ENCODE data around the gene PHF14.

DNA sequence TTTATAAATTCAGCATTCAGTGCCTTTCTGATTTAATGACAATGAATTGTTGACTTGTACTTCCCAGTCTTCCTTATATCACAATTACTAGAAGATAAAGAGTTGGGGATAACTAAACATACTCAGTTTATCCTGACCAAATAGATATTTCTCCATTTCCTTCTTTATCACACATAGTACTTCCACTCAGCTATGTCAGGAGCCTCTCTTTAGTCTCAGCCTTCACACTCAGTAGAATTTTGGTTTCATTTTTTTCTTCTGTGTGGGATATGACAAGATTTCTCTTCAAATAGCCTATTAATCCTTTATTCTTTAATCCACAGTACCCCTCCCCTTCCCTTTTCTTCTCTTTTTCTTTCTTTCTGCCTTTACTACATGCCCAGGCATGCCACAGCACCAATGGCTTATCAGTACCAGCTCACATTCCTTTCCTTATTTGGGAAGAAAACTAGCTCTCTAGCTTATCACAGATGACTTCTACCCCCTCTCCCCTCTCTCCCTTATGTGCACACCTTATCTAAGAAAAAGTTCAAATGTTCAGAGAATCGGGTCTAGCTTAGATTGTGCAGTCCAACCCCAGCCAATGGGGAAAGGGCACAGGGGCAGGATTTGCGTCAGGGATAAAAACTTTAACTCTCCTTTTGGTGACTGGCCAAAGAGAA is 109.0 kb downstream of the PHF14 start:
- TF ChIP-seq, protein P1, sequence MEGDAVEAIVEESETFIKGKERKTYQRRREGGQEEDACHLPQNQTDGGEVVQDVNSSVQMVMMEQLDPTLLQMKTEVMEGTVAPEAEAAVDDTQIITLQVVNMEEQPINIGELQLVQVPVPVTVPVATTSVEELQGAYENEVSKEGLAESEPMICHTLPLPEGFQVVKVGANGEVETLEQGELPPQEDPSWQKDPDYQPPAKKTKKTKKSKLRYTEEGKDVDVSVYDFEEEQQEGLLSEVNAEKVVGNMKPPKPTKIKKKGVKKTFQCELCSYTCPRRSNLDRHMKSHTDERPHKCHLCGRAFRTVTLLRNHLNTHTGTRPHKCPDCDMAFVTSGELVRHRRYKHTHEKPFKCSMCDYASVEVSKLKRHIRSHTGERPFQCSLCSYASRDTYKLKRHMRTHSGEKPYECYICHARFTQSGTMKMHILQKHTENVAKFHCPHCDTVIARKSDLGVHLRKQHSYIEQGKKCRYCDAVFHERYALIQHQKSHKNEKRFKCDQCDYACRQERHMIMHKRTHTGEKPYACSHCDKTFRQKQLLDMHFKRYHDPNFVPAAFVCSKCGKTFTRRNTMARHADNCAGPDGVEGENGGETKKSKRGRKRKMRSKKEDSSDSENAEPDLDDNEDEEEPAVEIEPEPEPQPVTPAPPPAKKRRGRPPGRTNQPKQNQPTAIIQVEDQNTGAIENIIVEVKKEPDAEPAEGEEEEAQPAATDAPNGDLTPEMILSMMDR (IDR thresholded peaks at IDR 0.05): no peak
- TF ChIP-seq JUNB (IDR thresholded peaks at IDR 0.05) (no peak), JUN (IDR thresholded peaks at IDR 0.05) (no peak), SMC3 (IDR thresholded peaks at IDR 0.05) (no peak), POLR2A (IDR thresholded peaks at IDR 0.05; ENCODE audit: low read length) (no peak), HOXB5 (CRISPR knock-in tag; IDR thresholded peaks at IDR 0.05) (no peak), HOXA7 (CRISPR knock-in tag; IDR thresholded peaks at IDR 0.05) (no peak), KDM1A (IDR thresholded peaks at IDR 0.05; ENCODE audit: low read depth) (no peak), RARB (CRISPR knock-in tag; IDR thresholded peaks at IDR 0.05) (no peak)
- TF ChIP-seq, protein P2, sequence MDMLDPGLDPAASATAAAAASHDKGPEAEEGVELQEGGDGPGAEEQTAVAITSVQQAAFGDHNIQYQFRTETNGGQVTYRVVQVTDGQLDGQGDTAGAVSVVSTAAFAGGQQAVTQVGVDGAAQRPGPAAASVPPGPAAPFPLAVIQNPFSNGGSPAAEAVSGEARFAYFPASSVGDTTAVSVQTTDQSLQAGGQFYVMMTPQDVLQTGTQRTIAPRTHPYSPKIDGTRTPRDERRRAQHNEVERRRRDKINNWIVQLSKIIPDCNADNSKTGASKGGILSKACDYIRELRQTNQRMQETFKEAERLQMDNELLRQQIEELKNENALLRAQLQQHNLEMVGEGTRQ (IDR thresholded peaks at IDR 0.05): no peak
- TF ChIP-seq, protein P3, sequence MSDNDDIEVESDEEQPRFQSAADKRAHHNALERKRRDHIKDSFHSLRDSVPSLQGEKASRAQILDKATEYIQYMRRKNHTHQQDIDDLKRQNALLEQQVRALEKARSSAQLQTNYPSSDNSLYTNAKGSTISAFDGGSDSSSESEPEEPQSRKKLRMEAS (IDR thresholded peaks at IDR 0.05): no peak
- TF ChIP-seq, protein P4, sequence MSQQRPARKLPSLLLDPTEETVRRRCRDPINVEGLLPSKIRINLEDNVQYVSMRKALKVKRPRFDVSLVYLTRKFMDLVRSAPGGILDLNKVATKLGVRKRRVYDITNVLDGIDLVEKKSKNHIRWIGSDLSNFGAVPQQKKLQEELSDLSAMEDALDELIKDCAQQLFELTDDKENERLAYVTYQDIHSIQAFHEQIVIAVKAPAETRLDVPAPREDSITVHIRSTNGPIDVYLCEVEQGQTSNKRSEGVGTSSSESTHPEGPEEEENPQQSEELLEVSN (IDR thresholded peaks at IDR 0.05; ENCODE audit: borderline replicate concordance, low read depth): no peak

Measured in A549 (cell line).